HEK293T (cell line): Measurements from ENCODE around the gene FCN2.

Experiments used
- CTCF ChIA-PET: fragments of 350-600 bp; formaldehyde crosslinking; extraction: SDS; loops from one replicate; lab custom pipeline; 2021; ENCODE audit warnings: antibody characterized with exemption, inconsistent platforms; lab: Yijun Ruan, JAX
- POLR2A ChIA-PET: fragments of 350-600 bp; formaldehyde crosslinking; extraction: SDS; loops from one replicate; lab custom pipeline; 2020; ENCODE audit warnings: antibody characterized with exemption, inconsistent platforms; lab: Yijun Ruan, JAX
- DNase-seq: peaks from one replicate; pipeline ENCODE4 v3.0.0; 2012; ENCODE audit warnings: mixed read lengths; ENCODE audit errors: extremely low spot score
- ARNT ChIP-seq: fragments of 450-650 bp; IDR thresholded peaks from 2 replicates; pipeline ENCODE4 v1.6.1; 2017; ENCODE audit warnings: mild to moderate bottlenecking
- BHLHE40 ChIP-seq: fragments of 450-650 bp; IDR thresholded peaks from 2 replicates; pipeline ENCODE4 v1.6.1; 2016; ENCODE audit warnings: mild to moderate bottlenecking, moderate library complexity, borderline replicate concordance
- CTBP1 ChIP-seq: fragments of 450-650 bp; IDR thresholded peaks from 2 replicates; pipeline ENCODE4 v1.6.1; 2016; ENCODE audit warnings: borderline replicate concordance
- ELF4 ChIP-seq: fragments of 450-650 bp; IDR thresholded peaks from 2 replicates; pipeline ENCODE4 v1.6.1; 2017; ENCODE audit warnings: antibody characterized with exemption
- FOXA1 ChIP-seq: fragments of 450-650 bp; IDR thresholded peaks from 2 replicates; pipeline ENCODE4 v1.6.1; 2016; ENCODE audit warnings: mild to moderate bottlenecking
- FOXK2 ChIP-seq: fragments of 450-650 bp; IDR thresholded peaks from 2 replicates; pipeline ENCODE4 v1.6.1; 2016; ENCODE audit warnings: mild to moderate bottlenecking
- FOXM1 ChIP-seq: fragments of 450-650 bp; IDR thresholded peaks from 2 replicates; pipeline ENCODE4 v1.6.1; 2017; ENCODE audit warnings: mild to moderate bottlenecking, borderline replicate concordance
- HDGF ChIP-seq: fragments of 450-650 bp; IDR thresholded peaks from 2 replicates; pipeline ENCODE4 v1.6.1; 2017; ENCODE audit warnings: antibody characterized with exemption, borderline replicate concordance
- L3MBTL2 ChIP-seq: fragments of 450-650 bp; conservative IDR thresholded peaks from 2 replicates; pipeline ENCODE4 v1.6.1; 2016; ENCODE audit warnings: mild to moderate bottlenecking
- LEF1 ChIP-seq: fragments of 450-650 bp; IDR thresholded peaks from 2 replicates; pipeline ENCODE4 v1.6.1; 2017; ENCODE audit warnings: mild to moderate bottlenecking, borderline replicate concordance
- NFRKB ChIP-seq: fragments of 450-650 bp; IDR thresholded peaks from 2 replicates; pipeline ENCODE4 v1.6.1; 2016; ENCODE audit warnings: mild to moderate bottlenecking, moderate library complexity
- PKNOX1 ChIP-seq: fragments of 450-650 bp; IDR thresholded peaks from 2 replicates; pipeline ENCODE4 v1.6.1; 2016
- SP1 ChIP-seq: fragments of 450-650 bp; IDR thresholded peaks from 2 replicates; pipeline ENCODE4 v1.6.1; 2017
- SUZ12 ChIP-seq: fragments of 450-650 bp; IDR thresholded peaks from 2 replicates; pipeline ENCODE4 v1.6.1; 2016; ENCODE audit warnings: mild to moderate bottlenecking
- TARDBP ChIP-seq: fragments of 450-650 bp; IDR thresholded peaks from 2 replicates; pipeline ENCODE4 v1.6.1; 2016
- ZNF384 ChIP-seq: fragments of 450-650 bp; IDR thresholded peaks from 2 replicates; pipeline ENCODE4 v1.6.1; 2016

FCN2 gene

GRCh38 chr9:134892820-134893420 lies 12.3 kb downstream of the FCN2 start:
- no peak for DNase-seq
- TF ChIP-seq SUZ12 (no peak), PKNOX1 (no peak), L3MBTL2 (no peak), SP1 (no peak), FOXA1 (no peak), TARDBP (no peak), CTBP1 (no peak), ELF4 (no peak), HDGF (no peak), FOXK2 (no peak), ARNT (no peak), ZNF384 (no peak), BHLHE40 (no peak), FOXM1 (no peak)
- POLR2A ChIA-PET, result no interaction called here
- CTCF ChIA-PET, result no interaction called here

- no peak for DNase-seq
- TF ChIP-seq SP1, result no peak
- no peak for TF ChIP-seq HDGF
- TF ChIP-seq ELF4, result no peak
- no peak for TF ChIP-seq ZNF384
- no peak for TF ChIP-seq BHLHE40
- TF ChIP-seq NFRKB, result no peak
- no peak for TF ChIP-seq L3MBTL2
- ChIA-PET CTCF (no interaction called here), POLR2A (no interaction called here)
These were observed 13.7 kb downstream of the FCN2 start for GRCh38 chr9:134894136-134894860.

- CTCF ChIA-PET, result no interaction called here
- POLR2A ChIA-PET, result no interaction called here
These were observed 14.5 kb downstream of the FCN2 start for GRCh38 chr9:134895097-134895496.

GRCh38 chr9:134895567-134895907 lies 14.9 kb downstream of the FCN2 start:
- no peak for TF ChIP-seq SUZ12
- TF ChIP-seq FOXK2, result no peak
- TF ChIP-seq NFRKB, result no peak
- TF ChIP-seq TARDBP, result no peak
- no peak for TF ChIP-seq PKNOX1
- TF ChIP-seq FOXM1, result no peak
- no peak for DNase-seq
- CTCF ChIA-PET, result no interaction called here
- POLR2A ChIA-PET, result no interaction called here

More at GRCh38 chr9:134895097-134895496, 14.5 kb downstream of the FCN2 start:
- no peak for DNase-seq
- TF ChIP-seq FOXA1, result no peak

- peak; percentile 73 for DNase-seq
- ChIA-PET POLR2A (no interaction called here), CTCF (no interaction called here)
- peak; percentile 44; the same call in 1 of the 2 replicates for TF ChIP-seq L3MBTL2
- TF ChIP-seq ZNF384, result no peak
These were observed 15.6 kb downstream of the FCN2 start for GRCh38 chr9:134895908-134896833.

GRCh38 chr9:134896834-134897583 lies 16.4 kb downstream of the FCN2 start:
- POLR2A ChIA-PET, result no interaction called here
- no peak for TF ChIP-seq ELF4
- no peak for TF ChIP-seq FOXM1
- CTCF ChIA-PET, result no interaction called here
- no peak for DNase-seq

GRCh38 chr9:134897584-134898170 lies 17.1 kb downstream of the FCN2 start:
- DNase-seq, result no peak
- ChIA-PET POLR2A (no interaction called here), CTCF (no interaction called here)
- TF ChIP-seq NFRKB (no peak), ZNF384 (no peak), SP1 (no peak), ELF4 (no peak), LEF1 (no peak), PKNOX1 (no peak), FOXM1 (no peak), FOXK2 (no peak), ARNT (no peak), HDGF (no peak), BHLHE40 (no peak), CTBP1 (no peak), L3MBTL2 (no peak), TARDBP (no peak), SUZ12 (no peak), FOXA1 (no peak)
